ENCODE results near the gene ZNF689.
"Not testable (repeated sequence)": the region's sequence is repeated elsewhere in the genome, so short reads cannot be mapped to it uniquely, and the experiment has no call there.

Gene ZNF689

DNA sequence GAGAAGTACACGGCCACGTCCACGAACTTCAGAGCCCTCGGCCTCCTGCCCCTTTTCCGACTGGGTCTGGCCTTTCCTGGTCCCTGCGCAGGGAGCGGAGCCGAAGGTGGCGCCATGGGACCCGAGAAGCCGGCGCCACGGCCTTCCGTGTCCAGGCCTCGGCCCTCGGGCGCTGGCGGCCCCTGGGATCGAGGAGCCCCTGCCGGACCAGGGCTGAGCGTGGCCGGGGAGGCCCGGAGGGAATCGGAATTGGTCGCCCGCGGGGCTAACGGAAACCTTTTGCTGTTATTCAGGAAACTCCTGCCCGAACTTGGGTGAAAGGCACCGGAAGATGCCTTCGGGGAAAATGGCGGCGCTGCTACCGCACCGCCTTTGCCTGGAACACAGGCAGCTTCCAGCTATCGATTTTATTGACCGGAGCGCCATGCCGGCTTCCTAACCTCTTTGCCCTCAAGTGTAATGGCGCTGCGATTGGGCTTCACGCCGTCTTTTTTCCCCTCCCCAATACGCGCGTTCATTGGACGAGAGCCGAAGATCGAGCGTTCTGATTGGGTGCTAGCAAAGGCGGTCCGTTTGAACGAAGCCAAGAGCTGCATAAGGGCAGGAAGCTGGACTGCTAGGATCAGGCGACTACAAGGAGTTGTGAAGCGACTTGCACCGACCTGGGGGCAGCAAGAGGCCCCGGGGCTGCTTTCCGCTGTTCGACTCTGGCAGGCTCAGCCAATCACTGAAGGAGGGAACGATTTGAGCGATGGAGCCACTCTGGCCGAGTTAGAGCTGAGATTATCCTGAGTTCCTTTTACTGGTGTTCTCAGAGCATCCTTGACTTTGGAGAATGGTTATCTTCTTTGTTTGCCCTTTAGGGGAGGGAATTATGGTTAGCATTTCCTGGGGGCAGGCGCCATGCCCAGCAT, at the start of gene ZNF689:
TSS of gene ZNF689 (minus strand) at position 464 of the 914 bp plus-strand sequence. CDS start at position 116, 348 bp downstream.
- DNase-seq (ENCODE audit: low read depth in 2 of 2), result peak; percentile 89

- peak in 1 of 2 donors; percentile 93 for DNase-seq (ENCODE audit: low read depth in 2 of 2)
These were observed 48.7 kb upstream of the ZNF689 start for GRCh38 chr16:30658731-30659506.

GRCh38 chr16:30657866-30658730, 47.9 kb upstream of the ZNF689 start, which contains the start of gene FBRS:
TSS of gene FBRS (plus strand) at chr16:30658431. CDS start at chr16:30659519, 1,088 bp downstream.
- peak; percentile 100 for DNase-seq (ENCODE audit: low read depth in 2 of 2)

GRCh38 chr16:30656974-30657865, 47.0 kb upstream of the ZNF689 start:
- DNase-seq (ENCODE audit: low read depth in 2 of 2), result no peak

DNA sequence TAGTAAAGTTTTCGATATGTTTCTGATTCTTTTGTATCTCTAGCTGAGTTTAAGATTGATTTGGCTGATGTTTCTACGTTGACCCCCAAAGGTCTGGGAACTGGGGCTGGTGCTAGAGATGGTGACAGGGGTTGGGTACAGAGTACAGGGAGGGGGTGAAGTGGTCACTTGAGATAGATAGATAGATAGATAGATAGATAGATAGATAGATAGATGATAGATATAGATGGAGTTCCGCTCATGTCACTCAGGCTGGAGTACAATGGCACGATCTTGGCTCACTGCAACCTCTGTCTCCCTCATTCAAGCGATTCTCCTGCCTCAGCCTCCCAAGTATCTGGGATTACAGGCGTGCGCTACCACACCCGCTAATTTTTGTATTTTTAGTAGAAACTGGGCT, 46.2 kb upstream of the ZNF689 start:
- no peak for DNase-seq (ENCODE audit: low read depth in 2 of 2)

- DNase-seq (ENCODE audit: low read depth in 2 of 2), result no peak
These were observed 45.7 kb upstream of the ZNF689 start for GRCh38 chr16:30655815-30656347.

DNA sequence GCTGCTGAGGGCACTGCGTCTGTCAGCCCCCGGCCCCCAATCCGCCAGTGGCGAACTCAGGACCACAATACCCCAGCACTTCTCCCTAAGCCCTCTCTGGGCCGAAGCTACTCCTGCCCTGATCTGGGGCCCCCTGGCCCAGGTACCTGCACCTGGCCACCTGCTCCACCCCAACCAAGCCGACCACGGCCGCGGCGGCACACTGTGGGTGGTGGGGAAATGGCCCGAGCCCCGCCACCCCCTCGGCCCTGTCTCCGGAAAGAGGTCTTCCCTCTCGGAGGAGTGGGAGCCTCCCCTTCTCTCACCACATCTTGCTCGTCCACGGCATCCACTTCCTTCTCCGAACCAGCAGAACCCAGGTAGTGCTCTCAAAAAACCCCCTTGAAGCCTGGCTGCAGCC, 44.7 kb upstream of the ZNF689 start:
- DNase-seq (ENCODE audit: low read depth in 2 of 2), result no peak

DNA sequence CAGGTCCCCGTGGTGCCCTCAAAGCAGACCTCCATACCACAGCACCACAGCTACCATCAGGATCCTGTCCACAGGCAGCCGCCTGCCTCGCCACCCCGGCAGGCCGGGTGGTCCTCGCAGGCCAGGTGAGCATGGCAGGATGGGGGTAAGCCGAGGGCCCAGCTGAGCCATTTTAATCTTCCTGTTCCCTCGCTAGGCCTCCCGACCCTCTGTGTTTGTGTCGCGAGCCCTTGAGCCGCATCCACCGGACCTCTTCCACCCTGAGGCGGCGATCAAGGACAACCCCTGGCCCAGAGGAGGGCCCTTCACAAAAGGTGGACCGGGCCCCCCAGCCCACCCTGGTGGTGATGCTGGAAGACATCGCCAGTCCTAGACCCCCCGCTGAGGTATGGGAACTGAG, 42.5 kb upstream of the ZNF689 start:
- no peak for DNase-seq (ENCODE audit: low read depth in 2 of 2)

DNA sequence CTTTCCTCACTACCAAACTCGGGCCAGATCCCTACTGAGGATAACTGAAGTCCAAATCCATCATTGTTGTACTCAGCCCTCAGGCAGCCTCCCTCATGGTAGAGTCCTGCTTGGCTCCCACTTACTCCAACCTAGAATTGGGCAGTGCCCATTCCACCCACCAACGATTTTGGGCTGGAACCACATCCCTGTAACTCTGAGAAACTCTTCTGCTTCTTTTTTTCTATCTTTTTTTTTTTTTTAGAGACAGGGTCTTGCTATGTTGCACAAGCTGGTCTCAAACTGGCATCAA, 41.8 kb upstream of the ZNF689 start:
- DNase-seq (ENCODE audit: low read depth in 2 of 2), result no peak

GRCh38 chr16:30651124-30652004, 41.2 kb upstream of the ZNF689 start:
- DNase-seq (ENCODE audit: low read depth in 2 of 2), result peak; percentile 58 to 62

GRCh38 chr16:30650369-30651123, 40.4 kb upstream of the ZNF689 start, which contains the start of gene PRR14:
TSS of gene PRR14 (plus strand) at chr16:30650960. CDS start at chr16:30651646, 686 bp downstream.
- DNase-seq (ENCODE audit: low read depth in 2 of 2), result peak; percentile 94 to 97

DNA sequence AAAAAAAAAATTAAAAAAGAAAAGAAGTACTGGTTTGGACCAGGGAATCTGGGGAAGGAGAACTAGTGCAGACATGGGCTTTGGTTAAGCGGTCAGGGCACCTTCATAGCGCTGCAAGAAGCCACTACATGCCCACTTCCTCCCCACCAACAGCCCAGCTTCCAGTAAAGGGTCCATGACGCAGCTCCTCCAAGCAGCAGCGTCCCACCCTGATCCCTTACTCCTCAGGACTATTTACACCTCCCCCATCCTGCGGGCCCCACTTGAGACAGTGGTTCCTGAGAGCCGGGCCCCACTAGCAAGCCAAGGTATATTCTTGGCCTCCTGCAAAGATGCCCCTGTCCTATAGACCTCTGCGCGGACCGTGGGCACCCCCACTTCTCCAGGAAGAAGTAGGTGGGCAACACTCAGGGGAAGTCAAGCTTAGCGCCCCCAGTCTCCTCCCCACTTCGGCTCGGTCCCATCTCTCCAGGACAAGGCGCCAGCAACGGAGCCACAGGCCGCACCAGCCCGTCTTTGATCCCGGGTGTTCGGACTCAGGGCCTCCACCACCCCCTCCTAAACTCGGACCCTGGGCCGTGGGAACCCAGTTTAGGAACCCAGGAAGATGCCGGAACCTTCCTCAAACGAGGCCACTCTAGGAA, 39.7 kb upstream of the ZNF689 start:
- DNase-seq (ENCODE audit: low read depth in 2 of 2), result no peak

- DNase-seq (ENCODE audit: low read depth in 2 of 2), result no peak
These were observed 37.0 kb upstream of the ZNF689 start for GRCh38 chr16:30647274-30647571.

- DNase-seq (ENCODE audit: low read depth in 2 of 2), result no peak
These were observed 35.5 kb upstream of the ZNF689 start for GRCh38 chr16:30645727-30646126.

DNA sequence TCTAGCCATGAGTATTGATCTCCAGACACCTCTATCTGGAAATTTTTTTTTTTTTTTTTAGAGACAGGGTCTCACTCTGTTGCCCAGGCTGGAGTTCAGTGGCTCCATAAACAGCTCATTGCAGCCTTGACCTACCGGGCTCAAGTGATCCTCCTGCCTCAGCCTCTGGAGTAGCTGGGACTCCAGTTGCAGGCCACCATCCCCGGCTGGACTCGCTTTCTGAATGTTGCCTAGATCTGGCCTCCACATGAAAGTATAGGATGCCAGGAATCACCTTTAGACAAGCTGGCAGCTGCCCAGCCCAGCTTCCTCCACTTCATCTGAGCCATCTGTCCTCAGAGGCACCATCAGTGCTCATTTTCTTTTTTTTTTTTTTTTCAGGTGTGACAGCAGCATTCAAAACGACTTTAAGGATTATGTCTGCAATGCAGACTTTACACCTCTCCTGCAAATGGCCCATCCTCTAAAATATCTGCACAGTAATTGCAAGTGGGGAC, 34.2 kb upstream of the ZNF689 start:
- DNase-seq (ENCODE audit: low read depth in 2 of 2), result no peak

GRCh38 chr16:30641378-30641982, 31.3 kb upstream of the ZNF689 start:
- DNase-seq (ENCODE audit: low read depth in 2 of 2), result no peak

- DNase-seq (ENCODE audit: low read depth in 2 of 2), result no peak
These were observed 27.8 kb upstream of the ZNF689 start for GRCh38 chr16:30637944-30638343.

DNA sequence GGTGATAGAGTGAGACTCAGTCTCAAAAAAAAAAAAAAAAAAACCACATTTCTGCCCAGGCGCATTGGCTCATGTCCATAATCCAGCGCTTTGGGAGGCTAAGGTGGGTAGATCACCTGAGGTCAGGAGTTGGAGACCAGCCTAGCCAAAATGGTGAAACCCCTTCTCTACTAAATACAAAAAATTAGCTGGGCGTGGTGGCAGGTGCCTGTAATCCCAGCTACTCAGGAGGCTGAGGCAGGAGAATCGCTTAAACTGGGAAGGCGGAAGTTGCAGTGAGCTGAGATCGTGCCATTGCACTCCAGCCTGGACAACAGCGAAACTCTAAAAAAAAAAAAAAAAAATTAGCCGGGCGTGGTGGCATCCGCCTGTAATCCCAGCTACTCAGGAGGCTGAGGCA, 26.9 kb upstream of the ZNF689 start:
- not testable (repeated sequence) for DNase-seq (ENCODE audit: low read depth in 2 of 2)
